Duodenal mucosa (tissue), 2 donors: ENCODE data around the gene LYZ.

Experiments used
- H3K27ac ChIP-seq: one replicate; pipeline ENCODE4 v1.7.0; 2013; ENCODE audit warnings: low read depth, low read length
- H3K27me3 ChIP-seq, 2 donors: one replicate each; pipeline ENCODE4 v1.7.0; 2013; ENCODE audit warnings: low read length in 2 of 2, control low read depth in 1 of 2; ENCODE audit not compliant: insufficient read depth in 2 of 2, control insufficient read depth in 1 of 2
- H3K36me3 ChIP-seq, 2 donors: one replicate each; pipeline ENCODE4 v1.7.0; 2013; ENCODE audit warnings: low read length in 2 of 2, control low read depth in 1 of 2; ENCODE audit not compliant: insufficient read depth in 2 of 2, control insufficient read depth in 1 of 2
- H3K4me1 ChIP-seq, 2 donors: one replicate each; pipeline ENCODE4 v1.7.0; 2013; ENCODE audit warnings: low read length in 2 of 2, control low read depth in 1 of 2; ENCODE audit not compliant: insufficient read depth in 2 of 2, control insufficient read depth in 1 of 2
- H3K4me3 ChIP-seq, 2 donors: one replicate each; pipeline ENCODE4 v1.7.0; 2013; ENCODE audit warnings: low read length in 2 of 2, low read depth in 1 of 2
- H3K9ac ChIP-seq, 2 donors: one replicate each; pipeline ENCODE4 v1.7.0; 2013; ENCODE audit warnings: low read length in 2 of 2, low read depth in 1 of 2
- H3K9me3 ChIP-seq, 2 donors: one replicate each; pipeline ENCODE4 v1.7.0; 2013; ENCODE audit warnings: low read length in 2 of 2, control low read depth in 1 of 2; ENCODE audit not compliant: control insufficient read depth in 1 of 2

LYZ gene

DNA sequence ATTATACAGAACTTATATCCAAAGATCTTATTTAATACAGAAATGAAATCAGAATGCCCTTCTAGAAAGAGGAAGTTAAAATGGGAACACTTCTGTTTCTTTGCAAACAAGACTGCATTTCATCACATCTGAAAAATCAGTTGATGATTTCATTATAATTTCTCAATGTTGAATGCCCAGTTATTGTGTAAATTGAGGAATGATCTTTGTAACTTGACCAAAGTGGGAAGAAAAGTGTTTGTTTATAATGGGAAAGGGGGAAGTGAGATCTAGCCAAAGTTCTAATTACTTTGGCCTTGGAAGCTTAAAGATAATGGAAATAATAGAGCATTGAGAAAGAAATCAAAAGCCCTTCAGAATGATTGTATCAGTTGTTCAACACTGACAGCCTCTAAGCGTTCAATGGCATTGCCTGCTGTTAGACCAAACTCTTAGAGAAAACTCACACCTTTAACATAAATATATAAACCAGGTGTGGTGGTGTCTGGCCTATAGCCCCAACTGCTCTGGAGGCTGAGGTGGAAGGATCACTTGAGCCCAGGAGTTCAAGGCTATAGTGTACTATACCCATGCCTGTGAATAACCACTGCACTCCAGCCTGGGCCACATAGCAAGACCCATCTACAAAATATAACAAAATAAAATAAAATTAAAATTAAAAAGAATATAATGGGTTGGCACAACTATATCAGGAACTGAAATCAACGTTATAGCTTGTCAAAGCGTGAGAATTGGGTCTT lies 9.9 kb upstream of the LYZ start:
- no peaks in the 10 kb centered on the region for H3K27me3 ChIP-seq
- H3K27ac ChIP-seq = no peak overlapping the region
- H3K9me3 ChIP-seq = no peaks in the 10 kb centered on the region
- no peak overlapping the region for H3K4me3 ChIP-seq
- no peaks in the 10 kb centered on the region for H3K36me3 ChIP-seq
- H3K9ac ChIP-seq = no peak overlapping the region
- peaks cover 13 to 35% of the 10 kb centered on the region in 2 donors for H3K4me1 ChIP-seq

DNA sequence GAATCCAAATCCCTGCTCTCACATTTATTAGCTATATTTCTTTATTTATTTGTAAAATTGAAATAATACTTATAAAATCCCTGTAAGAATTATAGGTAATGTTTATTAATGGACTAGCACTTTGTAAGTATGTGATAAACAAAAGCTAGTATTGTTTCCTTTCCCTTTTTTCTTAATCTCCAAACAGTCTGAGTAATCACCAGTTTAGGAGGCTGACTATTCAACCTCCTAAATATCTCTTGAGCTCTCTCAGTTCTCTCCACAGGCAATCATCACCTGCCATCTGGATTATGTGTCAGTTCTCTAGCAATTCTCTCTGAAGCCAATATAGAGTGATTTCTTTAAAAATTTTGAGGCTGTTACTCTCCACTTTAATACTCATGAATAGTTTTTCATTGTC lies 9.2 kb upstream of the LYZ start:
- peaks cover 13 to 37% of the 10 kb centered on the region in 2 donors for H3K4me1 ChIP-seq
- no peak overlapping the region for H3K27ac ChIP-seq
- no peak overlapping the region for H3K9ac ChIP-seq
- H3K36me3 ChIP-seq = no peaks in the 10 kb centered on the region
- H3K4me3 ChIP-seq = no peak overlapping the region
- no peaks in the 10 kb centered on the region for H3K9me3 ChIP-seq
- no peaks in the 10 kb centered on the region for H3K27me3 ChIP-seq

DNA sequence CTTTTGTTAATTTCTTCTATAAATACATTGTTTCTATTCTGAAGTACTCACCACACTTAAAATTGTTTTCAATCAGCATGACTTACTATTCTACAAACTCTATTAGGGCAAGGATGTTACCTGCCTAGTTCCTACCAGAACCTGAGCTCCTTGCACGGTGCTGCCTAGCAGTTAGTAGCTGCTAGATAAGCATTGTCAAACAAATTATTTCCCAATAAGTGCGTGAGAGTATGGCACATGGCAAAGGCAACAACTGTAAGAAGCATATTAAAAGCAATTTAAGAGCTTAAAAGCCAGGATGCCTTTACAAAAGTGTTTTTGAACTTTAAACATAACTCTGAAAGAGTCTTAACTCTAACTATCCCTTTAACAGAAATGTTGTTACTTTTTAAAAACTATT lies 8.2 kb upstream of the LYZ start:
- Histone ChIP-seq H3K4me3 (no peak overlapping the region), H3K27me3 (no peaks in the 10 kb centered on the region), H3K36me3 (no peaks in the 10 kb centered on the region), H3K4me1 (peaks cover 13 to 34% of the 10 kb centered on the region in 2 donors), H3K9me3 (no peaks in the 10 kb centered on the region), H3K27ac (no peak overlapping the region), H3K9ac (no peak overlapping the region)

DNA sequence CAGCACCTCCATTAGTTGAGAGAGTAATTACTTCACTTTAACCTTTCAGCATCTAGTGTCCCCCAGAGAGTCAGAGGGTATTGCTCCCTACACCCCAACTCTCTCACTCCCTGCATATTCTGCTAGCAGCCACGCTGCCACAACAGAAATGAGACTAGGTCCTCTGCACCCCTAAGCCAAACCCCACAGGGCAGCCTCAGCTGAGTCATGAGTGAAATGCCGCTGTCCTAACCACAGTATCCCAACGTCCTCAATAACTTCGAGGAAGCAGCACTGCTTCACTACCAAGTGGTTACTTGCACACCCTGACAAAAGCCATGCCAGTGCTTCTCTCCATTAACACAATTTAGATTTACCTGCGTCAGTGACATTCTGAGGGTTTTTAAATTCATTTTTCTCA lies 6.9 kb upstream of the LYZ start:
- Histone ChIP-seq H3K36me3 (no peaks in the 10 kb centered on the region), H3K4me3 (no peak overlapping the region), H3K9ac (no peak overlapping the region), H3K27ac (no peak overlapping the region), H3K4me1 (peaks cover 13 to 37% of the 10 kb centered on the region in 2 donors), H3K9me3 (no peaks in the 10 kb centered on the region), H3K27me3 (no peaks in the 10 kb centered on the region)

DNA sequence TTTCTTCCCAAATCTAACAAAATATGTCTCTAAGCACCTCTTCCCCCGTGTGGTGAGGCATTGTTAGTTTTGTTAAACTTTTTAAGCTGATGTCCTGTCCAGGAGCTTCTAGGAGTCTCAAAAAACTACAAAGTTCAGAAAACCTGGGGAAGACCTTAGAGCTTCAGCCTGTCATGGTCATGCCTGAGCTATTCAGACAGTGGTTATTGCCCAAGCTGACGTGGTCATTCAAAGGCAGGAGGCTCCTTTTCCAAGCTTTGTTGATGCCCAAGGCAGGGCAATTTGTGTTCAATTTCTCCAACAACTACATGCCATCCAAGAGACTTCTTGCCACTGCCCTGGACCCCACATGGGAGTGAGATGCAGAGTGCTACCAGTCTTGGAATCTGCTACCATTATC lies 5.8 kb upstream of the LYZ start:
- Histone ChIP-seq H3K4me3 (no peak overlapping the region), H3K4me1 (peaks cover 13 to 35% of the 10 kb centered on the region in 2 donors), H3K9me3 (no peaks in the 10 kb centered on the region), H3K27ac (no peak overlapping the region), H3K9ac (no peak overlapping the region), H3K36me3 (no peaks in the 10 kb centered on the region), H3K27me3 (no peaks in the 10 kb centered on the region)

DNA sequence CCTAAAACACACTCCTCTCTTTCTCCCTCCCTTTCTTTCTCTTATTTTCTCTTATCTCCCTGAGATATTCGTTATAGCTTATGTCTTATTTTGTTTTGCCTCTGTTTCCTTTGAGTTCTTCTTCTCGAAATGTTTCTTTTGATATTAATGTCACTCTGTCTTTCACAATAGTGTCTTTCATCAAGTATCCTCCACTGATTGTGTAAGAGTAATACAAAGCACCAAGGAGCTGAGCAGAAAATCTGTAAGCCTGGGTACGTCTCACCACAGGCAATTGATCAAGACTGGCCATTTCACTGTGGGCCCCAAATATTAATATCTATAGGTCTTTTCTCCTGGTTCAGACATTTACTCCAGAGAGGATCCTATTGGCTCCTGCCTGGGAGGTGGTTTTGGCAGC lies 4.8 kb upstream of the LYZ start:
- no peak overlapping the region for H3K27ac ChIP-seq

DNA sequence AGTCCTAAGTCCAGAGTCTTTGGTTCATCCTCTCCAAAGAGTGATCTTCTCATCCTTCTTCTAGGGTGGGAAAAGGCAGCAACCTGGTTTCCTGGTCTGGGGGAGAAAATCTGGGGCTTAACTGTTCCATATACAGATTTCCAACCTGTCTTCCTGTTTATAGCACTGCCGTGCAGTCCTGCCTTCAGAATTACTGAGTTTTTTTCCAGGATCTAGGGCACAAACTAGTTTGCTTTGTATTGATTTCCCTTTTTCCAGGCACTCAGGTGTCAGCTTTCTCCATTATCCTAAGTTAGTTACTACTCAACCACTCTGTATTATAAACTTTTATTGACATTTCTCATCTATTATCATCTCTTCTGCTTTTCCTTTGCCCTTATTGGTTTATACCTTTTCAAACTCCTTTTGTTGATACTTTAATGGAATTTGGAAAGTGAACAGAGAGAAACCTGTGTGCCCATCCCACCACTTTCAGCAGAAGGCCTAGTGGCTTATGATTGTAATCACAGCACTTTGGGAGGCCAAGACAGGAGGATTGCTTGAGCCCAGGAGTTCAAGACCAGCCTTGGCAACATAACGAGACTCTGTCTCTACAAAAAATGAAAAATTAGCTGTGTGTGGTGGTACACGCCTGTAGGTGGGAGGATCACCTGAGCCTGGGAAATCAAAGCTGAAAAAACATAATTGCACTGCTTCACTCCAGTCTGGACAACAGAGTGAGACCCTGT lies 4.1 kb upstream of the LYZ start:
- no peaks in the 10 kb centered on the region for H3K27me3 ChIP-seq
- H3K36me3 ChIP-seq = no peaks in the 10 kb centered on the region
- no peaks in the 10 kb centered on the region for H3K9me3 ChIP-seq
- H3K4me3 ChIP-seq = no peak overlapping the region
- peak overlapping the region in 1 of 2 donors; percentile 4 for H3K9ac ChIP-seq
- no peak overlapping the region for H3K27ac ChIP-seq
- H3K4me1 ChIP-seq = peaks cover 13 to 29% of the 10 kb centered on the region in 2 donors

More for the DNA sequence above, 4.8 kb upstream of the LYZ start:
- H3K36me3 ChIP-seq = no peaks in the 10 kb centered on the region
- no peak overlapping the region for H3K4me3 ChIP-seq
- no peaks in the 10 kb centered on the region for H3K9me3 ChIP-seq
- H3K9ac ChIP-seq = peak overlapping the region in 1 of 2 donors; percentile 4
- no peaks in the 10 kb centered on the region for H3K27me3 ChIP-seq
- peaks cover 13 to 31% of the 10 kb centered on the region in 2 donors for H3K4me1 ChIP-seq

DNA sequence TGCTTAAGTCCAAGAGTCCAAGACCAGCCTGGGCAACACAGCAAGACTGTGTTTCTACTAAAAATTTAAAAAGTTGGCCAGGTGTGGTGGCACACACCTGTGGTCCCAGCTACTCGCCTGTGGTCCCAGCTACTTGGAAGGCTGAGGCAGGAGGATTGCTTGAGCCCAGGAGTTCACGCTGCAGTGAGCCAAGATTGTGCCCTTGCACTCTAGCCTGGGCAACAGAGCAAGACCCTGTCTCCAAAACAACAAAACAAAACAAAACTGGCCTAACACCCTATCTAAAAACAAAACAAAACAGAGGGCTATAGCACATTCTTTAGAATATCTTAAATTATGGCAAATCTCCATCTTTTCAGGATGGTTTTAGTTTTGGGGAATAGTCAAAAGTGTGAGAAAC lies 3.1 kb upstream of the LYZ start:
- no peaks in the 10 kb centered on the region for H3K9me3 ChIP-seq
- no peak overlapping the region for H3K27ac ChIP-seq
- peaks cover 13 to 23% of the 10 kb centered on the region in 2 donors for H3K4me1 ChIP-seq
- H3K36me3 ChIP-seq = no peaks in the 10 kb centered on the region
- no peak overlapping the region for H3K4me3 ChIP-seq
- no peak overlapping the region for H3K9ac ChIP-seq
- H3K27me3 ChIP-seq = no peaks in the 10 kb centered on the region

DNA sequence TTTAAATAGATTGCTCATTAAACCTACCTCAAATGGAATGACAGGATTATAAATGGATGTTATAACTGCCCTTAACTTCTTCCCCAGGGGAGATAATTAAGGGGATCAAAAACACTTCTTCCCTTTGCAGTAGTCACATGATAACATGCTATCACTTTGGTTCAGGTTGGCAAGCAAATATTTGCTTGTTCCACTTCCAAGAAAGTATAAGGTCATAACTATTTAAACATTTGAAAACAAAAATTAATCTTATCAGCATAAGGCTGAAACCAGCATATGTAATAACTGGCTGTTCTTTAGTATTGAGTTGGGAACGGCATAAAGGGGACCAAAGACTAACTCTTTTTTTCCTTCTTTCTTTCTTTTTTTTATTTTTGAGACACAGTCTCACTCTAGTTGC lies 2.4 kb upstream of the LYZ start:
- H3K27me3 ChIP-seq = no peaks in the 10 kb centered on the region
- H3K4me3 ChIP-seq = no peak overlapping the region
- no peak overlapping the region for H3K27ac ChIP-seq
- H3K36me3 ChIP-seq = no peaks in the 10 kb centered on the region
- peak overlapping the region in 1 of 2 donors; percentile 18 for H3K9ac ChIP-seq
- H3K4me1 ChIP-seq = peaks cover 6 to 16% of the 10 kb centered on the region in 2 donors
- H3K9me3 ChIP-seq = no peaks in the 10 kb centered on the region

DNA sequence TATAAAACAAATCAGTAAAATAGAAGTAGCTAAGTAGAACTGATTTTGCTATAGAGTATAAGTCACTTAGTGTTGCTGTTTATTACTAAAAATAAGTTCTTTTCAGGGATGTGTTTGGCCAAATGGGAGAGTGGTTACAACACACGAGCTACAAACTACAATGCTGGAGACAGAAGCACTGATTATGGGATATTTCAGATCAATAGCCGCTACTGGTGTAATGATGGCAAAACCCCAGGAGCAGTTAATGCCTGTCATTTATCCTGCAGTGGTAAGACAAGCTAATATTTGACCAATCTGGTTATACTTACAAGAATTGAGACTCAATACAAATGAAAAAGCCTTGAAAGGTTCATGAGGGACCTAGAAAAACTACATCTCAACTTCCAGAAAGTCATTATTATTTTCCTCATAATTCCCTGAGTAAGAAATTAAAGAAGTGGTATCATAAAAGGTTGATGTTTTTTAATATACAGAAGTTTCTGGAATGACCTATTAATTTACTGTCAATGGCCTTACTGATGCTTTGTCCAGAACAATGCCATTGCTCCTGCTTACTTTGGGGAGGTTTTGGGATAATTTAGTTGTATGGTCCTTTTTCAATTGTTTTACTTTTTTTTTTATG lies 1.9 kb downstream of the LYZ start:
- Histone ChIP-seq H3K27me3 (no peaks in the 10 kb centered on the region), H3K36me3 (no peaks in the 10 kb centered on the region), H3K4me1 (peaks cover 0 to 3% of the 10 kb centered on the region in 2 donors), H3K9me3 (no peaks in the 10 kb centered on the region), H3K4me3 (peak overlapping the region in 1 of 2 donors; percentile 56), H3K27ac (no peak overlapping the region), H3K9ac (no peak overlapping the region)
